Sigmoid colon (tissue), 7 donors: ENCODE measurements around the gene LRP8. TPM values are rescaled to one million over a fixed set of nuclear protein-coding genes. Genes with fewer than 3 reads are reported as not detected.

Experiments used
- DNase-seq: peaks from one replicate; pipeline ENCODE4 v3.0.0-alpha.2; 2019
- H3K27ac ChIP-seq, 4 donors: fragments of 200-600 bp; sonication (generic); one replicate each; pipeline ENCODE4 v1.5.1; 2016 to 2019; ENCODE audit warnings: mild to moderate bottlenecking in 1 of 4
- H3K27me3 ChIP-seq, 3 donors: fragments of 200-600 bp; sonication (generic); one replicate each; pipeline ENCODE4 v1.5.1; 2019; ENCODE audit warnings: mild to moderate bottlenecking in 1 of 3
- H3K36me3 ChIP-seq, 4 donors: fragments of 200-600 bp; sonication (generic); one replicate each; pipeline ENCODE4 v1.5.1; 2016 to 2019
- H3K4me1 ChIP-seq, 4 donors: fragments of 200-600 bp; sonication (generic); one replicate each; pipeline ENCODE4 v1.5.1; 2017 to 2019
- H3K4me3 ChIP-seq, 4 donors: fragments of 200-600 bp; sonication (generic); one replicate each; pipeline ENCODE4 v1.5.1; 2017 to 2019; ENCODE audit warnings: mild to moderate bottlenecking in 2 of 4, moderate library complexity in 1 of 4
- H3K9me3 ChIP-seq, 4 donors: fragments of 200-600 bp in 3 of 4; sonication (generic) in 3 of 4; one replicate each; pipeline versions ENCODE4 v1.5.1 to v1.6.1; 2013 to 2019
- CTCF ChIP-seq, 4 experiments: fragments of 450-650 bp in 3 of 4; fragments of 200-600 bp in 1 of 4; IDR thresholded peaks; one replicate each; pipeline ENCODE4 v1.5.1; 2016 to 2019; ENCODE audit warnings: antibody characterized with exemption in 4 of 4, mild to moderate bottlenecking in 3 of 4, moderate library complexity in 2 of 4
- EP300 ChIP-seq, 4 donors: sonication (generic); formaldehyde crosslinking; IDR thresholded peaks; one replicate each; pipeline ENCODE4 v1.6.1; 2017; ENCODE audit warnings: antibody characterized with exemption in 4 of 4
- POLR2A ChIP-seq, 2 donors: fragments of 450-650 bp; IDR thresholded peaks; one replicate each; pipeline ENCODE4 v1.6.1; 2016; ENCODE audit warnings: antibody characterized with exemption in 2 of 2, mild to moderate bottlenecking in 2 of 2, moderate library complexity in 2 of 2
- POLR2AphosphoS5 ChIP-seq, 4 donors: sonication (generic); formaldehyde crosslinking; IDR thresholded peaks; one replicate each; pipeline ENCODE4 v1.6.1; 2017; ENCODE audit warnings: antibody characterized with exemption in 4 of 4
- whole genome bisulfite sequencing, 2 donors: extraction: QIAGEN DNeasy Blood & Tissue Kit; methylation state at CpG; one replicate each; pipeline ENCODE4 v1.1.7; 2013; 5-methylcytosine and 5-hydroxymethylcytosine counted together
- intact Hi-C: fragments of 100-400 bp; cut with DNase I; formaldehyde crosslinking; loops from one replicate; pipeline ENCODE4 v1.15.1; 2023
- polyA plus RNA-seq, 3 donors: library from polyadenylated mRNA; stranded (reverse); fragments of 200-250 nt; gene quantifications; one replicate each; pipeline ENCODE4 v1.2.3, GENCODE V29; 2013
- total RNA-seq, 4 donors: library from RNA; depleted of rRNA; stranded (reverse); fragments of >200 nt; gene quantifications; one replicate each; pipeline ENCODE4 v1.1.0, GENCODE V29; 2016
- donor health status: healthy with polysubstance abuse.
- donor health status: Bipolar disorder and iron deficiency.
- donor health status: healthy.

LRP8 gene
- total and polyA plus RNA-seq, 7 donors, result 0.69 to 7.8 (median 1.2) TPM

GRCh38 chr1:53281133-53281532 is 46.7 kb downstream of the LRP8 start:
- intact Hi-C loops, result no loop called here
- DNase-seq, result no peak
- H3K27ac ChIP-seq, result no peak overlapping the region
- no peak for TF ChIP-seq CTCF (IDR thresholded peaks at IDR 0.05)
- no peak for TF ChIP-seq POLR2A (IDR thresholded peaks at IDR 0.05)
- TF ChIP-seq EP300 (IDR thresholded peaks at IDR 0.05), result no peak
- no peak for TF ChIP-seq POLR2AphosphoS5 (IDR thresholded peaks at IDR 0.05)
- no peaks in the 10 kb centered on the region for H3K4me1 ChIP-seq
- no peaks in the 10 kb centered on the region for H3K9me3 ChIP-seq
- WGBS, 2 donors, result 90 to 92% methylated on average over 9 of the region's 9 CpGs
- H3K36me3 ChIP-seq, result no peaks in the 10 kb centered on the region
- peaks cover 0 to 13% (median 0%) of the 10 kb centered on the region in 3 donors for H3K27me3 ChIP-seq
- no peak overlapping the region for H3K4me3 ChIP-seq

GRCh38 chr1:53280496-53280895 is 47.4 kb downstream of the LRP8 start:
- Histone ChIP-seq H3K4me3 (no peak overlapping the region), H3K36me3 (no peaks in the 10 kb centered on the region), H3K9me3 (no peaks in the 10 kb centered on the region), H3K27ac (no peak overlapping the region), H3K4me1 (no peaks in the 10 kb centered on the region), H3K27me3 (peaks cover 0 to 13% (median 0%) of the 10 kb centered on the region in 3 donors)
- DNase-seq, result no peak
- TF ChIP-seq POLR2A (IDR thresholded peaks at IDR 0.05) (no peak), CTCF (IDR thresholded peaks at IDR 0.05) (no peak), POLR2AphosphoS5 (IDR thresholded peaks at IDR 0.05) (no peak), EP300 (IDR thresholded peaks at IDR 0.05) (no peak)
- 94% methylated on average over 8 of the region's 8 CpGs for whole genome bisulfite sequencing, 2 donors
- intact Hi-C loops, result no loop called here

- intact Hi-C loops, result no loop called here
- no peak for TF ChIP-seq CTCF (IDR thresholded peaks at IDR 0.05)
- TF ChIP-seq EP300 (IDR thresholded peaks at IDR 0.05), result no peak
- no peak for TF ChIP-seq POLR2AphosphoS5 (IDR thresholded peaks at IDR 0.05)
- no peak for TF ChIP-seq POLR2A (IDR thresholded peaks at IDR 0.05)
- H3K27ac ChIP-seq, result no peak overlapping the region
- H3K36me3 ChIP-seq, result no peaks in the 10 kb centered on the region
- H3K4me3 ChIP-seq, result no peak overlapping the region
- DNase-seq, result no peak
- no peaks in the 10 kb centered on the region for H3K9me3 ChIP-seq
- H3K27me3 ChIP-seq, result peaks cover 0 to 13% (median 0%) of the 10 kb centered on the region in 3 donors
- 88 to 90% methylated on average over 14 of the region's 14 CpGs for WGBS, 2 donors
- no peaks in the 10 kb centered on the region for H3K4me1 ChIP-seq
These were observed 48.3 kb downstream of the LRP8 start for GRCh38 chr1:53279296-53280200.

- H3K27ac ChIP-seq, result no peak overlapping the region
- H3K9me3 ChIP-seq, result no peaks in the 10 kb centered on the region
- peaks cover 0 to 13% (median 0%) of the 10 kb centered on the region in 3 donors for H3K27me3 ChIP-seq
- intact Hi-C loops, result loop anchor here (1.0 kb wide), 1 partner anchor 115 kb away; no protein-coding TSS in a partner anchor
- H3K4me3 ChIP-seq, result no peak overlapping the region
- WGBS, 2 donors, result 16 to 19% methylated on average over 8 of the region's 8 CpGs
- no peaks in the 10 kb centered on the region for H3K4me1 ChIP-seq
- TF ChIP-seq EP300 (IDR thresholded peaks at IDR 0.05) (no peak), CTCF (IDR thresholded peaks at IDR 0.05) (peak; percentile 80 to 94 (median 88))
- H3K36me3 ChIP-seq, result no peaks in the 10 kb centered on the region
- DNase-seq, result peak; percentile 73
These were observed 49.6 kb downstream of the LRP8 start for GRCh38 chr1:53278298-53278725.
